ENCODE measurements around the gene STXBP3.

The STXBP3 gene

DNA sequence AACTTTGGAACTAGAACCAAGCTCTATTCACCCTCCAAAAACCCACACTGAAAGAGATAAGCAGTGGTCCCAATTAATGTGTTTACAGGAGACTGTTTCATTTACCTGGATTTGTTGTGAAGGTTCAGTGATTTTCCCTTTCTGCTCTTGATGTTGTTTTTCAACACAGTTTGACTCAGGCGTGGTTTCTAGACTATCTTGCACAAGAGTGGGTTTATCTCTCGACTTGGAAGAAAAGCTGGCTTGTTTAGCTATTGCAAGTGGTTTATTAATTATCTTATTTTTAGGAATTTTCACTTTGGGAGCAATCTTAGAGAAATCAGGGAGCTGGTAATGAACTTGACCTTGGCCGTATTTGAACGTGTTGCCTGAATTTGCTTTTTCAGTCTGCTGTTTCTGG, 105.1 kb downstream of the STXBP3 start:
- Histone ChIP-seq H3K4me2 (ENCODE audit: low read length) (no peak overlapping the region), H4K20me1 (ENCODE audit: insufficient read depth, low read length) (no peaks in the 10 kb centered on the region), H3K9me3 (ENCODE audit: insufficient read depth, low read length) (no peaks in the 10 kb centered on the region), H2AFZ (ENCODE audit: low read depth, low read length) (no peak overlapping the region), H3K4me1 (ENCODE audit: low read length) (no peaks in the 10 kb centered on the region), H3K27ac (ENCODE audit: low read length) (no peak overlapping the region), H3K9ac (ENCODE audit: low read length) (no peak overlapping the region), H3K4me3 (ENCODE audit: low read length) (no peak overlapping the region), H3K36me3 (replicated peaks; ENCODE audit: low read depth, low read length) (no peaks in the 10 kb centered on the region), H3K79me2 (ENCODE audit: low read length) (no peaks in the 10 kb centered on the region), H3K27me3 (ENCODE audit: low read depth, low read length) (no peaks in the 10 kb centered on the region)
- TF ChIP-seq, protein P1, sequence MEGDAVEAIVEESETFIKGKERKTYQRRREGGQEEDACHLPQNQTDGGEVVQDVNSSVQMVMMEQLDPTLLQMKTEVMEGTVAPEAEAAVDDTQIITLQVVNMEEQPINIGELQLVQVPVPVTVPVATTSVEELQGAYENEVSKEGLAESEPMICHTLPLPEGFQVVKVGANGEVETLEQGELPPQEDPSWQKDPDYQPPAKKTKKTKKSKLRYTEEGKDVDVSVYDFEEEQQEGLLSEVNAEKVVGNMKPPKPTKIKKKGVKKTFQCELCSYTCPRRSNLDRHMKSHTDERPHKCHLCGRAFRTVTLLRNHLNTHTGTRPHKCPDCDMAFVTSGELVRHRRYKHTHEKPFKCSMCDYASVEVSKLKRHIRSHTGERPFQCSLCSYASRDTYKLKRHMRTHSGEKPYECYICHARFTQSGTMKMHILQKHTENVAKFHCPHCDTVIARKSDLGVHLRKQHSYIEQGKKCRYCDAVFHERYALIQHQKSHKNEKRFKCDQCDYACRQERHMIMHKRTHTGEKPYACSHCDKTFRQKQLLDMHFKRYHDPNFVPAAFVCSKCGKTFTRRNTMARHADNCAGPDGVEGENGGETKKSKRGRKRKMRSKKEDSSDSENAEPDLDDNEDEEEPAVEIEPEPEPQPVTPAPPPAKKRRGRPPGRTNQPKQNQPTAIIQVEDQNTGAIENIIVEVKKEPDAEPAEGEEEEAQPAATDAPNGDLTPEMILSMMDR (IDR thresholded peaks at IDR 0.05; ENCODE audit: low read depth, low read length): no peak
- TF ChIP-seq EZH2phosphoT487 (IDR thresholded peaks at IDR 0.05; ENCODE audit: low read depth): no peak

DNA sequence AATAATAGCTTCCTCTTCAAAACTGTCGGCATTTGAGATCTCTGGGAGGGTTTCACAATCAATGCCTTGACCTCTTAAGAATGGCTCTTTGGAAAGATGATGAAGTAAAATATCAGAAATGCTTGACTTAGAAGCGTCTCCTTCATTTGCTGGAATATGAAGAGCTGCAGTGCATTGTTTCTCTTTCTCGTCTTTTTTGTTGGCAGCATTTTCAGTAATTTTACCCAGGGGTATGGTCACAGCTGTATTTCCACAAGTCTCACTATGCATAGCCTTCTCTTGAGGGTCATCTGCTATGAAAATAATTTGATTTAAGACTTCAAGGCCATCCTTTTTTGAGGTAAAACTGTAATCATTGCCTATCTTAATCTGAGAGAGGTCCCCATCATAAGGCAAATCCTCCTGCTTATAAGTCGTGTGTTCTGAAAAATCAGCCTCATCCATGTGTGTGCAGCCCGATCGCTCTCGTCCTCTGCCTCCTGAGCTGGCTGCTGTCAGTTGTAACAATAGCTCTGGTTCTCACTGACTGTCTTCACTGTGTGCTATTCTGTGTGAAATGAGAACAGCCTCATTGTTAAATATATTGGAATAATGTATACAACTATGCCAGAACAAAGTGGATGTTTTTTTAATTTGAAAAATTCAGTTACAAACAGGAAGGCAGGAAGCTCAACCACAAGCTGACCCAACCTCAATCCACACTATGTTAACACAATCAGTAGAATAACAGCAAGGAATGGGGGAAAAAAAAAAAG, 105.9 kb downstream of the STXBP3 start:
- Histone ChIP-seq H3K36me3 (replicated peaks; ENCODE audit: low read depth, low read length) (no peaks in the 10 kb centered on the region), H3K4me2 (ENCODE audit: low read length) (no peak overlapping the region), H3K9ac (ENCODE audit: low read length) (no peak overlapping the region), H3K4me3 (ENCODE audit: low read length) (no peak overlapping the region), H3K79me2 (ENCODE audit: low read length) (no peaks in the 10 kb centered on the region), H3K27ac (ENCODE audit: low read length) (no peak overlapping the region), H2AFZ (ENCODE audit: low read depth, low read length) (no peak overlapping the region), H3K9me3 (ENCODE audit: insufficient read depth, low read length) (no peaks in the 10 kb centered on the region), H3K27me3 (ENCODE audit: low read depth, low read length) (no peaks in the 10 kb centered on the region), H4K20me1 (ENCODE audit: insufficient read depth, low read length) (no peaks in the 10 kb centered on the region), H3K4me1 (ENCODE audit: low read length) (no peaks in the 10 kb centered on the region)
- no peak for TF ChIP-seq EZH2phosphoT487 (IDR thresholded peaks at IDR 0.05; ENCODE audit: low read depth)
- TF ChIP-seq, protein P1 (IDR thresholded peaks at IDR 0.05; ENCODE audit: low read depth, low read length): no peak

DNA sequence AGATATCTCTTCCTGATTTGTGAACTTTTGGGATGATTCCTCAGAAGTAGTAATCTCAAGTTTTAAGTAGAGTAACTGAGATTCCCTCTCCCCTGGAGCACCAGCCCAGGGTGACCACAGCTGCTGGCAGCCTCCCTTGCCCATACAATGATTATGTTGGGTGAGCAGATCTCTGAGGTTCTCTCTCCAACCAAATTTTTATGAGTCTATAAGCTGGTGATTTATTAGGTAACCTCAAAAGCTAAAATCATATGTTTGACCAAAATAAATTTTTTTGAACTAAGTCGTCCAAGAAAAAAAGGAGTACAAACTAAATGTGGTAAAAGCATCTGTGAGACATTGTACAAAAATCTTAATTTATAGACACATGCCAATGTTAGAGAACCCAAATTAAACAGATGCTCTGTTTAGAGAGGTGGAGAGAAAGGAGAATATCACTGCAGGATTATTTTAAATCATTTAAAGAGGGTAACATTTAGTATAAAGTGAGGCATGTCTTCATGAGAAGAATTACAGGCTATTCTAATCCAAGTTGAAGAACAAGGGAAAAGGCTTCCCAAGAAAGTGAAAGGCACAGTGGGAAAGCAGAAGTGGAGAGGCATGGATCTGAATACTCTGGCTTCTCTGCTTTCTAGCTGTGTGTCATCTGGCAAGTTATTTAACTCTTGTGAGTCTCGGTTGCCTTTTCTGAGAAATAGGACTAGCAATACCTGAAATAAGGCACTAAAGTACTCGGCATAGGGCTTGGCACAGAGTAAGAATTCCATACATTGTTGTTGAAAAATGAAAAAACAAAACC, 107.9 kb downstream of the STXBP3 start:
- H3K36me3 ChIP-seq (replicated peaks; ENCODE audit: low read depth, low read length): no peaks in the 10 kb centered on the region
- no peak overlapping the region for H3K27ac ChIP-seq (ENCODE audit: low read length)
- H4K20me1 ChIP-seq (ENCODE audit: insufficient read depth, low read length): no peaks in the 10 kb centered on the region
- no peak overlapping the region for H3K9ac ChIP-seq (ENCODE audit: low read length)
- no peaks in the 10 kb centered on the region for H3K79me2 ChIP-seq (ENCODE audit: low read length)
- H3K27me3 ChIP-seq (ENCODE audit: low read depth, low read length): peaks cover 3% of the 10 kb centered on the region; the same call in 1 of the 2 replicates
- H3K9me3 ChIP-seq (ENCODE audit: insufficient read depth, low read length): no peaks in the 10 kb centered on the region
- H3K4me1 ChIP-seq (ENCODE audit: low read length): no peaks in the 10 kb centered on the region
- H3K4me2 ChIP-seq (ENCODE audit: low read length): no peak overlapping the region
- H3K4me3 ChIP-seq (ENCODE audit: low read length): no peak overlapping the region
- TF ChIP-seq, protein P1 (IDR thresholded peaks at IDR 0.05; ENCODE audit: low read depth, low read length): no peak
- no peak for TF ChIP-seq EZH2phosphoT487 (IDR thresholded peaks at IDR 0.05; ENCODE audit: low read depth)
- H2AFZ ChIP-seq (ENCODE audit: low read depth, low read length): no peak overlapping the region

DNA sequence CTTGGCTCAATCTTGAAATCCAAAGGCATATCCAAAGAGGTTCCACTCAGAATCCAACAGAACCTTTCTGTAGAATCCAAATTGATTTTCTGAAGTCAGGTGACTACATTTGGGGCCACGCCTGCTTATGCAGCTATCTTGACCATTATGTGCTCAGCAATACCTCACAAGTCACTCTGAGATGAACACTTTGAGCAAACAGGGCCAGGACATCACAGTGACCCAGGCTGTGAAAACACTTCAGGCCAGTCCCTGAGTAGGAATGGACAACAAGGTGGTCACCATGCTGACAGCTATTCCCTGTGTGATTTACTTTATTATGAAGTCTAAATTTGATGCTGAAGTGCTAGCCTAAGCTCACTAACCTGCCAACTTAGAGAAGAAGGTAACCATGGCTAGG, 110.5 kb downstream of the STXBP3 start, which contains the start of gene AKNAD1:
Gene AKNAD1, minus strand, starts transcription at position 101 of the 400 bp plus-strand sequence. CDS start 4,430 bp downstream, outside the sequence.
- no peaks in the 10 kb centered on the region for H3K36me3 ChIP-seq (replicated peaks; ENCODE audit: low read depth, low read length)
- TF ChIP-seq EZH2phosphoT487 (IDR thresholded peaks at IDR 0.05; ENCODE audit: low read depth): no peak
- TF ChIP-seq, protein P1 (IDR thresholded peaks at IDR 0.05; ENCODE audit: low read depth, low read length): no peak
- H3K4me3 ChIP-seq (ENCODE audit: low read length): no peak within 1 kb of the TSS
- H3K27me3 ChIP-seq (ENCODE audit: low read depth, low read length): peaks cover 3% of the 10 kb centered on the region; the same call in 1 of the 2 replicates
- H3K79me2 ChIP-seq (ENCODE audit: low read length): no peaks in the 10 kb centered on the region
- H3K4me2 ChIP-seq (ENCODE audit: low read length): no peak within 1 kb of the TSS
- H4K20me1 ChIP-seq (ENCODE audit: insufficient read depth, low read length): no peaks in the 10 kb centered on the region
- H3K9me3 ChIP-seq (ENCODE audit: insufficient read depth, low read length): no peaks in the 10 kb centered on the region
- H3K27ac ChIP-seq (ENCODE audit: low read length): no peak within 1 kb of the TSS
- no peak within 1 kb of the TSS for H2AFZ ChIP-seq (ENCODE audit: low read depth, low read length)
- H3K9ac ChIP-seq (ENCODE audit: low read length): no peak within 1 kb of the TSS
- 0 out of 2 replicates have a peak, but pooled peaks cover 3% of the 10 kb centered on the region for H3K4me1 ChIP-seq (ENCODE audit: low read length)

All from OCI-LY3 (cell line).